ENCODE data around the gene CRTAC1.

The CRTAC1 gene

DNA sequence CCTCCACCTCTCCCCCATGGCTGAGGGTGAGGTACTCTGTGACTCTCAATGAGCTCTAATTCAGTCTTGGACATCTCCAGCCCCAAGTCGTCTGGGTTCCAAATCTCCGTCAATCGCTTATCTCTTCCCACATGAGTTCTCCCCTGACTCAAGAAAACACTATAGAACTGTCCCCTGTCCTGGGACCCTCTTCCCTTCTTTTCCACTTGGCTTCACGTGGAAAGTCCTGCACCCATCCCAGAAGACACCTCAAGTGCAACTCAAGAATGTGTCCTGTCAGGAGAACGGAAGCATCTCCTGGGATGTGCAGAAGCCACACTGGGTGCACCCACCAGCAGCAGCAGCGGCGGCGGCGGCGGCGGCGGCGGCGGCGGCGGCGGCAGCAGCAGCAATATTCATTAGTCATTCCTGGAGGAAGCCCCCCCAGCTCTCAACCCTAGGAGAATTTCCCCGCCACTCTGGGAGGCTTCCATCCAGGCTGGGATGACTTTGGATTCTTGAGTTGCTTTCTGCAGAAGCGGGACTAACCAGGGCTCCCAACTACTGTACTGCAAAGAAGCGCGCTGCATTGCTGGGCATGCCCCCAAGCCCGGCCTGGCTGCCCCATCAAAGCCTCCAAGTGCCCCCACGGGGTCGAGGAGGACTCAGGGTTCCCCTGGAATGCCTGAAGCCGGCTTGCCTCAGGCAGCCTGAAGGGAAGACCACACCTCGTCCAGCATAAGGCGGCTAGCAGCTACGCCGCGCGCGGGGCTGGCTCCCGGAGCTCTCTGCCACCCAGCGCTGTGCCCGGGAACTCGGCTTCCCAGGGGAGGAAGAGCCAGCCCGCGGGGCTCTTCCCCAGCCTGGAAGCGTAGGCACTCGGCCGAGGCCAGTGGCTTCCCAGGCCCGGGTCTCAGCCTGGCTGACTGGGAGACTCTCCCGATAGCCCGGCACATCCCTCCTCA, 1.0 kb downstream of the CRTAC1 start:
- TF ChIP-seq, protein P1, sequence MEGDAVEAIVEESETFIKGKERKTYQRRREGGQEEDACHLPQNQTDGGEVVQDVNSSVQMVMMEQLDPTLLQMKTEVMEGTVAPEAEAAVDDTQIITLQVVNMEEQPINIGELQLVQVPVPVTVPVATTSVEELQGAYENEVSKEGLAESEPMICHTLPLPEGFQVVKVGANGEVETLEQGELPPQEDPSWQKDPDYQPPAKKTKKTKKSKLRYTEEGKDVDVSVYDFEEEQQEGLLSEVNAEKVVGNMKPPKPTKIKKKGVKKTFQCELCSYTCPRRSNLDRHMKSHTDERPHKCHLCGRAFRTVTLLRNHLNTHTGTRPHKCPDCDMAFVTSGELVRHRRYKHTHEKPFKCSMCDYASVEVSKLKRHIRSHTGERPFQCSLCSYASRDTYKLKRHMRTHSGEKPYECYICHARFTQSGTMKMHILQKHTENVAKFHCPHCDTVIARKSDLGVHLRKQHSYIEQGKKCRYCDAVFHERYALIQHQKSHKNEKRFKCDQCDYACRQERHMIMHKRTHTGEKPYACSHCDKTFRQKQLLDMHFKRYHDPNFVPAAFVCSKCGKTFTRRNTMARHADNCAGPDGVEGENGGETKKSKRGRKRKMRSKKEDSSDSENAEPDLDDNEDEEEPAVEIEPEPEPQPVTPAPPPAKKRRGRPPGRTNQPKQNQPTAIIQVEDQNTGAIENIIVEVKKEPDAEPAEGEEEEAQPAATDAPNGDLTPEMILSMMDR (IDR thresholded peaks at IDR 0.05; ENCODE audit: low read depth, low read length): no peak
- no peak for DNase-seq (ENCODE audit: extremely low read depth, low read depth)

DNA sequence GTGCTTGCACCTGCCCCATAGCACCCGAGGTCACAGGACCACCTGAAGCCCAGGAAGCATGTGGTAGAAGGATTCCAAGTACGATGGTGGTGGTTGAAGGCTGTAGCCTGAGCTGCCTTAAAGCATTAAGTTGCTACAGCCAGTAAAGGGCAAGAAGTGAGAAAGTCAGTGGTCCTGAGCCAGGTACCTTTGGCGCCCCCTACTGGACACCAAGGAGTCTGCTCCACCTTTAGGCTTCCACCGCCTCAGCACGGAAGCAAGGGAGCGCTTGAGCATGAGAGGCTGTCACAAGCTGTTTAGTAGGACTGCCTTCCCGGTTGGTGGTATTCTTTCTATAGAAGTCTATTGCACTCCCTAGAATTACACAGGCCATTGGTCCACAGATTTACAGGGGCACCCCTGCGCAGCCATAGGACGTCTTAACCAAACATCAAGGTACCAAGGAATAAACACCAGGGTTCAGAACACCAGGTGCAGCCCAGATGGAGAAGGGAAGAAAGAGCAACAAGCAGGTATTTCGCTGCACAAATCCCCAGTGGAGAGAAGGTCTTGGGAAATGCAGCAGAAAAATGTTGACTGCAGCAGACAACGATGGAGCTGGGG, 2.2 kb downstream of the CRTAC1 start:
- no peak for DNase-seq (ENCODE audit: extremely low read depth, low read depth)
- TF ChIP-seq, protein P1 (IDR thresholded peaks at IDR 0.05; ENCODE audit: low read depth, low read length): peak; percentile 52

DNA sequence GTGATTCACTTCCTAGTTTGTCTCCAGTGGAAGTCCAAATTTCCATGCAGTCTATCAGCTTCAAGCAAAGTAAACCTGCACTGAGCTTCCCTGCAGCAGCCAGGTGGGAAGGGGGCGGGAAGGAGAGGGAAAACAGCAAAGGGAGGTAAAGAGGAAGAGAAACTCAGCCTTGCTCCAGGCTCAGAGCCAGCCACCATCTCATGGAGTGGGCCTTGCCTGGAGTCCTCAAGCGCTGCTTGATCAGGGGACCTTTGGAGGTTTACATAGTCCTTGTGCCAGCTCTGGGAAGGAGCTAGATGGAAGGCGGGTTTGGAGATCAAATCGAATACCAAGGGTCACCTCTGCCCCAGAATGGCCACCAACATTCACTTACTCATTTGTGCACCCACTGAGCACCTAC, 7.4 kb downstream of the CRTAC1 start:
- TF ChIP-seq, protein P1 (IDR thresholded peaks at IDR 0.05; ENCODE audit: low read depth, low read length): no peak
- DNase-seq (ENCODE audit: extremely low read depth, low read depth): no peak

DNA sequence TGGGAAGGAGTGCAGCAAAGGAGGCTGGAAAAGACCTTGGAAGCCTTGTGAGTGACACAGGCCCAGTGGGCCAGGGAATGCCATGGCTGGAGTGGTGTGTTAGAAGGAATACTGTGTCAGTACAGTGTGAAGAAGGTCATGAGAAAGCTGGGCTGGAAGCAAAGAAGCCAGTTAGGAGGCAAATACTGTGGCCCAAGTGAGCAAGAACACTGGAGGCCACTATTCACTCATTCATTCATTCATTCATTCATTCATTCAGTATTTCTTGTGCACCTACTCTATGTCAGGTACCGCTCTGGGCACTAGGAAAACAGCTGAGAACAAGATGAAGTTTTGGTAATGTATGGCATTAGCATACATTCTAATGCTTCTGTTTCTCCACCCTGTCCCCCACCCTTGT, 9.6 kb downstream of the CRTAC1 start:
- DNase-seq (ENCODE audit: extremely low read depth, low read depth): no peak
- TF ChIP-seq, protein P1 (IDR thresholded peaks at IDR 0.05; ENCODE audit: low read depth, low read length): no peak

DNA sequence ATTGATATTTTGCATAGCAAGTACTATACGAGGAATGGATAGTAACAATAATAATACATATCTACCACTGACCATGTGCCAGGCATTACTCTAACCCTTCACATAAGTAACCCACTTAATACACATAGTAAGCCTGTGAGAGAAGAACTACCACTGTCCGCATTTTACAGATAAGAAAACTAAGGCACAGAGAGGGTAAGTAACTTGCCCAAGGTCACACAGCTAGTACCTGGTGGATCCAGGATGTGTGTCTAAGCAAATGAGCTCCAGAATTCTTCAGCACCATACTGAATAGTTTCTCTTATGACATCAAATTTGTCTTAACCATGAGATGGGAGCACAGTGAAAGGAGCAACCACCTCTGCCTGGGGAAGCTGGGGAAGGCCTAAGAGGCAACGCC, 10.2 kb downstream of the CRTAC1 start:
- DNase-seq (ENCODE audit: extremely low read depth, low read depth): no peak
- TF ChIP-seq, protein P1 (IDR thresholded peaks at IDR 0.05; ENCODE audit: low read depth, low read length): no peak

DNA sequence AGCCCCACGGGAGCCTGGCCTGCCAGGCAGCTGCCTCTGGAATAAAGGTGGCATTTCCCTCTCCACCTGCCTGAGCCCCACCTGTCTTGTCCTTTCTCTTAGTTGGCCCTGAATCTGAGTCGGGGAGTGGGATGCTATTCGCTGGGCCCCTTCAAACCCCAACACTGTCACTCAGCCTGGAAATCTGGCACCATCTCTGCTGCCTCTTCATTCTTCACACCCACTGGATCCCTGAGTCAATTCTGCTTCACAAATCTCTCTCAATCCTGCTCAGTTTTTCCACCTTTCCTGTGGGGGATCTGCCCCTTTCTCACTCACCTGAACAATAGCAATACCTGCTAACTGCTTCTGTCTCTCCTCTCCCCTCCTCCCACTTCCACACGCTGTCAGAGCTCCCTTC, 10.6 kb downstream of the CRTAC1 start:
- TF ChIP-seq, protein P1 (IDR thresholded peaks at IDR 0.05; ENCODE audit: low read depth, low read length): no peak
- DNase-seq (ENCODE audit: extremely low read depth, low read depth): no peak
